Measurements from ENCODE around the gene FAM185A.
"Not testable (repeated sequence)": the region's sequence is repeated elsewhere in the genome, so short reads cannot be mapped to it uniquely, and the experiment has no call there.

Gene FAM185A

DNA sequence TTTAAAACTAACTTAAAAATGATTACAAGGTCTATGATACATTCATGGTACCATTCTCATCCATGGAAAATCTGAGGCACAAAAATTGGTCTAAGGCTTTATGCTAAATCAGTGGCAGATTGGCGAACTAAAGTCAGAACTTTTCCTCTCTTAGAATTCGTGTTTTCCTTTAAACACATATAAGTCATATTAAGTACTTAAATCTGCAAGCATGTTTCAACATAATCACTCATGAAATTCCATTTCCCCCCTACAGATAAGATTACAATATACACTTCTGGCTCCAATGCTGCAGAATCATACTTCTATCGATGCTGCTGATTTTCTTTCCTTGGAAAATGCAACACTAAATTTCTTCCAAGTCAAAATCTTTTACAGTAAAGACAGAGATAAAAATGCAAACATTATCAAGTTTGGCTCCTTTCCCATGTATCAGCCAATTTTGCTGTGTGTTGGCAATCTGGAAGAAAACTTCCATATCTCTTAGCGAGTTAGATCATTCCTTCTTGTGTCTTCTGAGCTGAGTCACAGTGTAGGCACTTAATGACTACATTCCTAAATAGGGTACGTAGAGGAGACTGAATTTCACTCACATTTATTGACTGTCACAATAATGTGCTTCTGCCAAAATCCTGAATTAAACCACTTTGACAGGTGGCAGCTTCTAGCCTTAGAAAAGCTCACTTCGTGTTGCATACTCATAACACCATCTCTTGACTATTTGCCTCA is 87.6 kb downstream of the FAM185A start:
- TF ChIP-seq ZFX (IDR thresholded peaks at IDR 0.05; ENCODE audit: borderline replicate concordance) (no peak), CTCF (IDR thresholded peaks at IDR 0.05) (no peak)
- H3K27ac ChIP-seq = no peak overlapping the region

- H3K27ac ChIP-seq = no peak overlapping the region
- TF ChIP-seq ZFX (IDR thresholded peaks at IDR 0.05; ENCODE audit: borderline replicate concordance) = no peak
- TF ChIP-seq CTCF (IDR thresholded peaks at IDR 0.05) = no peak
These were observed 88.2 kb downstream of the FAM185A start for GRCh38 chr7:102836977-102837376.

DNA sequence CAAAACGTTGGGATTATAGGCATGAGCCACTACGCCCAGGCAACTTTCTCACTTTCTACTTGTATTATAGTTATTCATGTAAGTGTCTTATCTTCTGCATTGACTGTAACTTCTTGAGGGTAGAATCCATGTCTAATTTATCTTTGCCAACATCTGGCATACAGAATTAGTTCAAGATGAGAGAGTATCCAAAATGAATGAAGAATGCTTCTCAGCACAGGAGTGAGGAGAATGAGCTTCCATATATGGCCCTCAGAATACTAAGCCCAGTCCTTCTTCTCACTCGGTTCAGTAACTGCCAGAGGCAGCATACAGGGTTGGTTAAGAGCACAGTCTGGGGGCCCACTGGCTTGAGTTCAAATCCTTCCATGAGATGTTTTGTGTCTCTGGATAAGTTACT is 89.0 kb downstream of the FAM185A start:
- no peak overlapping the region for H3K27ac ChIP-seq
- TF ChIP-seq ZFX (IDR thresholded peaks at IDR 0.05; ENCODE audit: borderline replicate concordance) = no peak

DNA sequence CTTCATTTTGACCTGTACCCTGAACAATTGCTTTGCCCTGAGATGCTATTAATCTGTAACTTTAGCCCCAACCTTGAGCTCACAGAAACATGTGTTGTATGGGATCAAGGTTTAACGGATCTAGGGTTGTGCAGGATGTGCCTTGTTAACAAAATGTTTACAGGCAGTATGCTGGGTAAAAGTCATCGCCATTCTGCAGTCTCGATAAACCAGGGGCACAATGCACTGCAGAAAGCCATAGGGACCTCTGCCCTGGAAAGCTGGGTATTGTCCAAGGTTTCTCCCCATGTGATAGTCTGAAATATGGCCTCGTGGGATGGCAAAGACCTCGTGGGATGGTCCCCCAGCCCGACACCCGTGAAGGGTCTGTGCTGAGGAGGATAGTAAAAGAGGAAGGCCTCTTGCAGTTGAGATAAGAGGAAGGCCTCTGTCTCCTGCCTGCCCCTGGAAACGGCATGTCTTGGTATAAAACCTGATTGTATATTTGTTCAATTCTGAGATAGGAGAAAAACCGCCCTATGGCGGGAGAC is 89.8 kb downstream of the FAM185A start:
- not testable (repeated sequence) for H3K27ac ChIP-seq

DNA sequence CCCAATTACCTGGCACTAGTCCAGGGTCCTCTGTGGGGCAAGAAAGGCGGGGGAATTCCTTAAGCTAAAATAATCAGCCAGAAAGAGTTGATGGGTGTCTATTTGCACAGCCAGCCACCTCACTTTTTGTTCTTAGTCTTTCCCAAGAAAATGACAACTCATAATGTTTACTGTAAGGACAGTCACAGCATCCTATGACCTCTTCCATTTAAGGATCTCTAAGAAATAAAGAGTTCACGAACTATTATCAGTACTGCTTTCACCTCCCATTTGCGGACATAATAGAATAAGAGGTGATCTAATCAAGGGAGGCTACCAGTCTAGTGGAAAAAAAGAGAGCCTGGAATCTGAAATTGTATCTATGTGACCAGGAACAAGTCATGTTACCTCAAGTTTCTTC is 91.6 kb downstream of the FAM185A start:
- TF ChIP-seq ZFX (IDR thresholded peaks at IDR 0.05; ENCODE audit: borderline replicate concordance) (no peak), CTCF (IDR thresholded peaks at IDR 0.05) (no peak)

GRCh38 chr7:102841290-102841689 is 92.5 kb downstream of the FAM185A start:
- H3K27ac ChIP-seq = no peak overlapping the region
- TF ChIP-seq CTCF (IDR thresholded peaks at IDR 0.05) (no peak), ZFX (IDR thresholded peaks at IDR 0.05; ENCODE audit: borderline replicate concordance) (no peak)

More for the DNA sequence above, 91.6 kb downstream of the FAM185A start:
- H3K27ac ChIP-seq = no peak overlapping the region

GRCh38 chr7:102842284-102842683 is 93.5 kb downstream of the FAM185A start:
- TF ChIP-seq ZFX (IDR thresholded peaks at IDR 0.05; ENCODE audit: borderline replicate concordance) (no peak), CTCF (IDR thresholded peaks at IDR 0.05) (no peak)
- H3K27ac ChIP-seq = no peak overlapping the region

DNA sequence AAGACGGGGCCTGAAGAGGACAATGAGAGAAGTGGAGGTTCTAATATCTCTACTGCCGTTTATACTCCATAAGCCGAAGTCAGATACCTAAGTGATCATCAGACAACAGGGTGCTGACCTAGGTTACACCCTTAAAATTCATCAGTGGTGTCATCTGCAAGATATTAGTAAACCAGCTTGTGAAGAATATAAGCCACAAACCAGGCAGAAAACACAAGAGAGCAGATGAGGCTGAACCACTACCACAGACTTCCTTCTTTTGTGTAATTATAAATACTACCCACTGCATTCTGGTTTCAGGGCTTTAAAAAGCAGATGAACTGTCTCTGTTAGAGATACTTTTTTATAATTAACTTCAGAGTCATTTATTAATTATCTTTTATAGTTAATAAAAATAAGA is 95.1 kb downstream of the FAM185A start:
- H3K27ac ChIP-seq = no peak overlapping the region

More for the DNA sequence above, 95.1 kb downstream of the FAM185A start:
- TF ChIP-seq CTCF (IDR thresholded peaks at IDR 0.05) (no peak), ZFX (IDR thresholded peaks at IDR 0.05; ENCODE audit: borderline replicate concordance) (no peak)

Data from 22Rv1 (cell line).